ENCODE measurements around the gene PAX7.

The PAX7 gene

DNA sequence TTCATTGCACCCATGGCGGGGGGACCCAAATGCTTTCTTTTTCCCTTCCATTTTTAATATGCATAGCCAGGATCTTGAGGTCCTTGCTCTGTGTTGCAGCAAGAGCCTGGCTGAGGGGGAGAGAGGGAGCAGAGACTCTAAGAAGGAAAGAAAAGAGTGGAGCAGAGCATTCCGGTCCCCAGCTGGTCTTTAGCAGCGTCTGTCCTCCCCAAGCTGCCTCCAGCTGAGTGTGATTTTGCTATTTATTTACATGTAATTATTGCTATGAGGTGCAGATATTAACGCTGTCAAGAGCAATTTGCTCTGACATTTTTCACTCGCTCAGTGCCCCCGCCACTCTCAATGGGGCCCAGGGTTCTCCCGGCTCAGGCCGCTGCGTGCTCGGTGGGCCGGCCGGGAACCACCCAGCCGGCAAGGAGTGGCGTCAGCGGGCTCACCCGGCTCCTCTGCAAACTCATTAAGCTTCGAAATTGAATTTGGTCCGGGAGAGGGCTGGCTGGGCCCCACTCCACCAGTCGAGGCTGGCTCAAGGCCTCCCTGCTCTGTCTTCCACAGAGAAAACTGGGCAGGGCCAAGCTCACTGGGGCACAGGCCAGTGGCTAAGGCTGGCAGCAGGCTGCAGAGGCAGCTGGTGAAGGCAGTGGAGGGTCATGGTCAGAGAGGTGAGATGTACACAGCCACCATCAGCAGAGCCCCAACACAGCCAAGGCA is 93.2 kb downstream of the PAX7 start:
- TF ChIP-seq SIN3A (IDR thresholded peaks at IDR 0.05; ENCODE audit: borderline replicate concordance, insufficient read depth, low read length) (no peak), FOXP2 (optimal IDR thresholded peaks at IDR 0.05; ENCODE audit: borderline replicate concordance, extremely low read depth, extremely low read length, insufficient read depth) (no peak), TAF1 (IDR thresholded peaks at IDR 0.05; ENCODE audit: borderline replicate concordance, insufficient read depth, low read length) (no peak), POLR2AphosphoS5 (IDR thresholded peaks at IDR 0.05; ENCODE audit: low read depth, low read length) (no peak)
- TF ChIP-seq, protein P1, sequence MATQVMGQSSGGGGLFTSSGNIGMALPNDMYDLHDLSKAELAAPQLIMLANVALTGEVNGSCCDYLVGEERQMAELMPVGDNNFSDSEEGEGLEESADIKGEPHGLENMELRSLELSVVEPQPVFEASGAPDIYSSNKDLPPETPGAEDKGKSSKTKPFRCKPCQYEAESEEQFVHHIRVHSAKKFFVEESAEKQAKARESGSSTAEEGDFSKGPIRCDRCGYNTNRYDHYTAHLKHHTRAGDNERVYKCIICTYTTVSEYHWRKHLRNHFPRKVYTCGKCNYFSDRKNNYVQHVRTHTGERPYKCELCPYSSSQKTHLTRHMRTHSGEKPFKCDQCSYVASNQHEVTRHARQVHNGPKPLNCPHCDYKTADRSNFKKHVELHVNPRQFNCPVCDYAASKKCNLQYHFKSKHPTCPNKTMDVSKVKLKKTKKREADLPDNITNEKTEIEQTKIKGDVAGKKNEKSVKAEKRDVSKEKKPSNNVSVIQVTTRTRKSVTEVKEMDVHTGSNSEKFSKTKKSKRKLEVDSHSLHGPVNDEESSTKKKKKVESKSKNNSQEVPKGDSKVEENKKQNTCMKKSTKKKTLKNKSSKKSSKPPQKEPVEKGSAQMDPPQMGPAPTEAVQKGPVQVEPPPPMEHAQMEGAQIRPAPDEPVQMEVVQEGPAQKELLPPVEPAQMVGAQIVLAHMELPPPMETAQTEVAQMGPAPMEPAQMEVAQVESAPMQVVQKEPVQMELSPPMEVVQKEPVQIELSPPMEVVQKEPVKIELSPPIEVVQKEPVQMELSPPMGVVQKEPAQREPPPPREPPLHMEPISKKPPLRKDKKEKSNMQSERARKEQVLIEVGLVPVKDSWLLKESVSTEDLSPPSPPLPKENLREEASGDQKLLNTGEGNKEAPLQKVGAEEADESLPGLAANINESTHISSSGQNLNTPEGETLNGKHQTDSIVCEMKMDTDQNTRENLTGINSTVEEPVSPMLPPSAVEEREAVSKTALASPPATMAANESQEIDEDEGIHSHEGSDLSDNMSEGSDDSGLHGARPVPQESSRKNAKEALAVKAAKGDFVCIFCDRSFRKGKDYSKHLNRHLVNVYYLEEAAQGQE (IDR thresholded peaks at IDR 0.05; ENCODE audit: insufficient read depth in 1 of 2, low read depth in 2 of 2, low read length in 2 of 2) = no peak

DNA sequence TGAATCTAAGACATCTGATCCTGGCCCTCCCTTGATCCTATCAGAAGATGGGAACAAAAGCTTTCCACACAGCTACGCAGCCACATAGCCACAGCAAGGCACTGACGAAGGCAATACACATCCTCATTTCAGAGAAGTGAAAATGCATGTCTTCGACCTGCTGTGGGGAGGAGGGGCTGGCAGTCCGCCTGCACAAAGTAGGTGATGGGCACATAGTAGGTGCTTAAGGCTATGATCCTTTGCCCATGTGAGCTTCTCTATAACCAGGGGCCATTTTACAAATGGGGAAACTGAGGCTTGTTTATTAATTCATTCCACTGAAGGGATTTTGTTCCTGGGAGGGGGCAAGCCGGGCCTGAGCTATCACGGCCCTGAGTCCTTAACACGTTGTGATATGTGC is 94.2 kb downstream of the PAX7 start:
- TF ChIP-seq POLR2AphosphoS5 (IDR thresholded peaks at IDR 0.05; ENCODE audit: low read depth, low read length) = no peak
- TF ChIP-seq, protein P1 (IDR thresholded peaks at IDR 0.05; ENCODE audit: insufficient read depth in 1 of 2, low read depth in 2 of 2, low read length in 2 of 2) = no peak
- no peak for TF ChIP-seq SIN3A (IDR thresholded peaks at IDR 0.05; ENCODE audit: borderline replicate concordance, insufficient read depth, low read length)
- no peak for TF ChIP-seq FOXP2 (optimal IDR thresholded peaks at IDR 0.05; ENCODE audit: borderline replicate concordance, extremely low read depth, extremely low read length, insufficient read depth)
- no peak for TF ChIP-seq TAF1 (IDR thresholded peaks at IDR 0.05; ENCODE audit: borderline replicate concordance, insufficient read depth, low read length)

DNA sequence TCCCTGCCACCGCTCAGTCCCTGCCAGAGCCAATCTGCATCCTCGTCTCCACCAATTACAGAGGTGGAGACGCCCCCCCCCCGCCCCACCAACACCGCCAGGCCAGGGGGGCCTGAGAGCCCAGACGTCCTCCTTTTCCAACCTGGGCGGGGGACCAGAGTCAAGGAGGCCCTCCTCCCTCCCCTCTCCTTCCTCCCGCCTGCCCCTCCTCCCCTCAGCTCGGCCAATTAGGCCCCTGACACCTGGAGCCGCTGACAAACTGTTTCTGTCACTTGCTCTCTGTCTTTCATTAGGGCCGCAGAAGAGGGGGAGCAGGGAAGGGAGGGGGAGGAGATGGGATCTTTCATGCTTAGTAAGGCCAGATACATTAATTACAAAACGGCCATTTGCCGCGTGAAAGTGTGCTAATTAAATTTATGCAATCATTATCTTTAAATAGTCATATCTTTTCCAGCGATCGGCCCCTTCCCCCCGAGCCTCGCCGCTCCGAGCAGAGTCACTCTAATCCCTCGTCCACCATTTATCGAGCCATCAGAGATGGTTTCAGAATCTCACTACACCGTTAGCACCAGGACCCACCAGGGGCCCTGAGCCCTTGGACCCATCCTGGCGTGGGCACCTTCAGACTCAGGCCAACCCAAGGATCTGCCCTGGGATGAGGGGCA is 94.7 kb downstream of the PAX7 start:
- no peak for TF ChIP-seq POLR2AphosphoS5 (IDR thresholded peaks at IDR 0.05; ENCODE audit: low read depth, low read length)
- no peak for TF ChIP-seq SIN3A (IDR thresholded peaks at IDR 0.05; ENCODE audit: borderline replicate concordance, insufficient read depth, low read length)
- no peak for TF ChIP-seq FOXP2 (optimal IDR thresholded peaks at IDR 0.05; ENCODE audit: borderline replicate concordance, extremely low read depth, extremely low read length, insufficient read depth)
- TF ChIP-seq TAF1 (IDR thresholded peaks at IDR 0.05; ENCODE audit: borderline replicate concordance, insufficient read depth, low read length) = no peak
- TF ChIP-seq, protein P1 (IDR thresholded peaks at IDR 0.05; ENCODE audit: insufficient read depth in 1 of 2, low read depth in 2 of 2, low read length in 2 of 2) = no peak

DNA sequence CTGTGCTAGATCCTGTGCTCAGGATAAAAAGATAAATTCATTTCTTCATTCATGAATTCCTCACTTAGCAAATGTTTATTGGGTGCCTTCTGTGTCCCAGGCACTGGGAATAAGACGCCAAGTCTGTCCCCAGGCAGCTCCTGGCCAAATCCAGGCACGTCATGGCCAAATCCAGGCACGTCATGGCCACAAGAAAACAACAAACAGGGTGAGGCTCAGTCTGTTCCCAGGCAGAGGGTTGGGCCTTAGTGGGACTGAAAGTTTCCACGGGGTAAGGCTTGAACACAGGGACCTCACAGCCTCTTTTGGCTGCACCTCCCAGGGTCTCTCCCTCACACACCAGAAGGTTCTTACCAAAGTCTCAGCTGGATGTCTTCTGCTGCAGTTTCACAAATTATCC is 95.7 kb downstream of the PAX7 start:
- TF ChIP-seq TAF1 (IDR thresholded peaks at IDR 0.05; ENCODE audit: borderline replicate concordance, insufficient read depth, low read length) = no peak
- no peak for TF ChIP-seq POLR2AphosphoS5 (IDR thresholded peaks at IDR 0.05; ENCODE audit: low read depth, low read length)

DNA sequence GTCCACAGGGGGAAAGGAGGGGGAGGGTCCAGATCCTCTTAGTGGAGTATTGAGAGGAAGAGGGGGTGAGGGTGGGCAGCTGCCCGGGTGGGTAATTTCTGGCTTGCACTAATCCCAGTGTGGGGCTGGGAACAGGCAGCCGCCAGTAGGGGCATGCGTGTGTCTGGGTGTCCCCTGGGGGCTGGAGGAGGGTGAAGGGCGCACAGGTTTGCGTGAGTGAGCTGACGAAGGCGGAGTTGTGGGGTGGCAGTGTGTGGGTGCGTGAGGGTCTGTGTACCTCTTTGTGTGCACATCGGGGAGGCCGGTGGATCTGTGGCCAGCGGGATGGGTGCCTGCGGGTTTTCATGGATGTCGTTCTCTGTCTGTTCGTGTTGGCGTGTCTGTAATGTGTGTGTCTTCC is 97.3 kb downstream of the PAX7 start:
- TF ChIP-seq FOXP2 (optimal IDR thresholded peaks at IDR 0.05; ENCODE audit: borderline replicate concordance, extremely low read depth, extremely low read length, insufficient read depth) (no peak), SIN3A (IDR thresholded peaks at IDR 0.05; ENCODE audit: borderline replicate concordance, insufficient read depth, low read length) (no peak), TAF1 (IDR thresholded peaks at IDR 0.05; ENCODE audit: borderline replicate concordance, insufficient read depth, low read length) (no peak), POLR2AphosphoS5 (IDR thresholded peaks at IDR 0.05; ENCODE audit: low read depth, low read length) (no peak)
- TF ChIP-seq, protein P1 (IDR thresholded peaks at IDR 0.05; ENCODE audit: insufficient read depth in 1 of 2, low read depth in 2 of 2, low read length in 2 of 2) = no peak

Data from PFSK-1 (cell line).